DOHH2 (cell line): ENCODE data around the gene LAPTM5.

Source experiments
- H3F3A ChIP-seq: fragments of 200-600 bp; sonication (generic), shearing (Covaris generic); 2 replicates; pipeline ENCODE4 v1.6.0; 2016; ENCODE audit warnings: antibody characterized with exemption, mild to moderate bottlenecking; ENCODE audit not compliant: control insufficient read depth, insufficient read depth
- H3K27ac ChIP-seq: fragments of 200-600 bp; sonication (generic); 2 replicates; pipeline ENCODE4 v1.5.1; 2014; ENCODE audit warnings: low read depth, mild to moderate bottlenecking, low read length, moderate library complexity
- H3K27me3 ChIP-seq: fragments of 200-600 bp; sonication (generic); 2 replicates; pipeline ENCODE4 v1.6.1; 2014; ENCODE audit warnings: mild to moderate bottlenecking, low read length, mixed read lengths; ENCODE audit not compliant: control insufficient read depth
- H3K36me3 ChIP-seq: fragments of 200-600 bp; sonication (generic); 2 replicates; pipeline ENCODE4 v1.6.1; 2014; ENCODE audit warnings: mild to moderate bottlenecking, low read length, moderate library complexity, mixed read lengths; ENCODE audit not compliant: control insufficient read depth
- H3K4me1 ChIP-seq: fragments of 200-600 bp; sonication (generic); 2 replicates; pipeline ENCODE4 v1.6.1; 2014; ENCODE audit warnings: mild to moderate bottlenecking, low read length, mixed read lengths; ENCODE audit not compliant: control insufficient read depth
- H3K4me2 ChIP-seq: fragments of 200-600 bp; sonication (generic); 2 replicates; pipeline ENCODE4 v1.6.0; 2014; ENCODE audit warnings: mild to moderate bottlenecking, low read length, moderate library complexity
- H3K4me3 ChIP-seq: fragments of 200-600 bp; sonication (generic); 2 replicates; pipeline ENCODE4 v1.5.1; 2014; ENCODE audit warnings: mild to moderate bottlenecking, low read length, mixed read lengths
- H3K79me2 ChIP-seq: fragments of 200-600 bp; sonication (generic); 2 replicates; pipeline ENCODE4 v1.6.1; 2014; ENCODE audit warnings: mild to moderate bottlenecking, low read length, mixed read lengths; ENCODE audit not compliant: control insufficient read depth
- H3K9me2 ChIP-seq: fragments of 200-600 bp; sonication (generic); replicated peaks from 2 replicates; pipeline ENCODE4 v1.6.1; 2014; ENCODE audit warnings: mild to moderate bottlenecking, low read length, mixed read lengths; ENCODE audit not compliant: control insufficient read depth
- H3K9me3 ChIP-seq: fragments of 200-600 bp; sonication (generic); 2 replicates; pipeline ENCODE4 v1.6.1; 2014; ENCODE audit warnings: antibody characterized with exemption, low read length, mixed read lengths; ENCODE audit not compliant: control insufficient read depth, insufficient read depth
- H4K20me1 ChIP-seq: fragments of 200-600 bp; sonication (generic); 2 replicates; pipeline ENCODE4 v1.6.0; 2014; ENCODE audit warnings: low read depth, mild to moderate bottlenecking, antibody characterized with exemption, low read length, moderate library complexity; ENCODE audit not compliant: control insufficient read depth, insufficient read depth
- CTCF ChIP-seq: fragments of 200-600 bp; sonication (generic); IDR thresholded peaks from one replicate; pipeline ENCODE4 v1.5.1; 2014; ENCODE audit warnings: antibody characterized with exemption, mild to moderate bottlenecking, low read depth, low read length; ENCODE audit not compliant: poor library complexity, severe bottlenecking
- EZH2phosphoT487 ChIP-seq: fragments of 200-600 bp; sonication (generic); IDR thresholded peaks from 2 replicates; pipeline ENCODE4 v1.6.1; 2017; ENCODE audit warnings: borderline replicate concordance, mild to moderate bottlenecking, antibody characterized with exemption, low read length, moderate library complexity, mixed read lengths

Gene LAPTM5

DNA sequence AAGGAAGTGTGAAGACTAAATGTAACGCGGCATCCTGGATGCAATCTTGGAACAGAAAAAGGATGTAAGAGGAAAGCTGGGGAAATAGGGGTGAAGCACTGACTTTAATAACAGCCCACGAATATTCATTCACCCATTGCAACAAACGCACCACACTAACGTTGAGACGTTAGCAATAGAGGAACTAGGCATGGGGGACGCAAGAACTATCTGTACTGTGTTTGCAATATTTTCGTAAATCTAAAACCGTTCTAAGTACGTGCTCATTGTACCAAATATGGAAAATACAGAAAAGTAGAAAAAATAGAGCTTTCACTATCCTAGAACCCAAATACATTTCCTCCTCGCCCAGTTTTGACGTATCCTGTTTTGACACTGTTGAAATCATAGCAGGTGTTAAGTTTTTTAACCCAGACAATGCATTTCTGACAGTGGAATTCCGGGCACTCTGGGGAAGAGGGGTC is 3.9 kb downstream of the LAPTM5 start:
- Histone ChIP-seq H3K4me3 (peak overlapping the region; percentile 95), H3K9me3 (no peaks in the 10 kb centered on the region), H3K4me1 (peaks cover 84% of the 10 kb centered on the region), H3K9me2 (no peaks in the 10 kb centered on the region), H3K27me3 (no peaks in the 10 kb centered on the region), H3K79me2 (peaks cover 96% of the 10 kb centered on the region), H4K20me1 (peaks cover 6% of the 10 kb centered on the region; the same call in 1 of the 2 replicates), H3F3A (peaks cover 74% of the 10 kb centered on the region), H3K4me2 (peak overlapping the region; percentile 94), H3K27ac (peak overlapping the region; percentile 99), H3K36me3 (peaks cover 70% of the 10 kb centered on the region)
- TF ChIP-seq CTCF (no peak), EZH2phosphoT487 (no peak)

DNA sequence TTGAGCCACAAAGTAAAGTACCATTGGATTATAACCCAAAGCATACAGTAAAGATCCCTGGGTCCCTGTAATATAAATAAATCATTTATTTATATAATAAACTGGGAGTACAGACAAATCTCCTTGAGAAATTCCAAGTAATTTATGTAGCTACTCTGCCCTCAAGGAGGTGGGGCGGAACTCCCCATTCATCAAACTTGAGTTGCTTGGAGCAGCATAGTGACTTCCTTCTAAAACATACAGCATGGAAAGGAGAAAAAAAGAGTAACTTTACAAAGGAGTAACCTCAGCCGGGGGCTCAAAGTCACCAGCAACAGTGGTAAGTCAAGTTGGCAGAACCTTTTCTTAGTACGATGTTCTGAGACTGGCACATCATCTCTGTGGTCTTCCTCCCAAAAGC is 4.5 kb downstream of the LAPTM5 start:
- peak overlapping the region; percentile 99 for H3K27ac ChIP-seq
- peaks cover 96% of the 10 kb centered on the region for H3K79me2 ChIP-seq
- no peaks in the 10 kb centered on the region for H3K9me3 ChIP-seq
- TF ChIP-seq EZH2phosphoT487, result no peak
- TF ChIP-seq CTCF, result no peak
- peaks cover 76% of the 10 kb centered on the region for H3K36me3 ChIP-seq
- no peaks in the 10 kb centered on the region for H3K9me2 ChIP-seq
- peak overlapping the region; percentile 94 for H3K4me2 ChIP-seq
- peaks cover 84% of the 10 kb centered on the region for H3K4me1 ChIP-seq
- H3F3A ChIP-seq, result peaks cover 68% of the 10 kb centered on the region
- no peaks in the 10 kb centered on the region for H3K27me3 ChIP-seq
- peaks cover 10% of the 10 kb centered on the region; the same call in 1 of the 2 replicates for H4K20me1 ChIP-seq
- peak overlapping the region; percentile 95 for H3K4me3 ChIP-seq

GRCh38 chr1:30752651-30752908 is 5.0 kb downstream of the LAPTM5 start:
- Histone ChIP-seq H3F3A (peaks cover 68% of the 10 kb centered on the region), H3K27ac (peak overlapping the region; percentile 99), H4K20me1 (peaks cover 15% of the 10 kb centered on the region; the same call in 1 of the 2 replicates), H3K4me2 (peak overlapping the region; percentile 94), H3K79me2 (peaks cover 96% of the 10 kb centered on the region), H3K9me3 (no peaks in the 10 kb centered on the region), H3K27me3 (no peaks in the 10 kb centered on the region), H3K36me3 (peaks cover 81% of the 10 kb centered on the region), H3K4me3 (peak overlapping the region; percentile 95), H3K9me2 (no peaks in the 10 kb centered on the region), H3K4me1 (peaks cover 85% of the 10 kb centered on the region)
- TF ChIP-seq EZH2phosphoT487 (no peak), CTCF (no peak)
